A549 treated with AZD9567 at 1 μM for 4 hours (cell line): Measurements from ENCODE around the gene DOCK2. TPM values are rescaled to one million over a fixed set of nuclear protein-coding genes. Genes with fewer than 3 reads are reported as not detected.

ENCODE experiments used
- total RNA-seq: library from RNA; stranded (reverse); fragments of 200-300 nt; extraction: Qiagen RNA extraction; gene quantifications from 5 replicates; pipeline ENCODE4 v1.2.3, GENCODE V29; 2022; ENCODE audit not compliant: insufficient read depth

The DOCK2 gene
- total RNA-seq: 1.5 to 4.7 TPM (median 2.3 TPM) in 5 replicates

GRCh38 chr5:169637085-169637548 is at the start of gene DOCK2:
Gene DOCK2 (plus strand): TSS chr5:169637275. CDS start chr5:169637327, 52 bp downstream.

GRCh38 chr5:169980418-169981053 is 343.5 kb downstream of the DOCK2 start, which contains the start of gene INSYN2B:
Gene INSYN2B (minus strand): TSS chr5:169980495. CDS start chr5:169883898, 96,597 bp downstream.

GRCh38 chr5:170105642-170106611 is 468.9 kb downstream of the DOCK2 start, which contains the start of gene FOXI1:
Gene FOXI1 (plus strand): TSS chr5:170105897. CDS start chr5:170105958, 61 bp downstream.

Other genes with a start within 250 kb of the DOCK2 start
- gene SPDL1, start 53.5 kb upstream of the DOCK2 start, total RNA-seq: 56.1 to 79.1 TPM (median 60.4 TPM) in 5 replicates